ENCODE measurements around the gene MBOAT2. TPM values are rescaled to one million over a fixed set of nuclear protein-coding genes. Genes with fewer than 3 reads are reported as not detected.
"Not testable (repeated sequence)": the region's sequence is repeated elsewhere in the genome, so short reads cannot be mapped to it uniquely, and the experiment has no call there.

MBOAT2 gene
- total and polyA plus RNA-seq, 4 donors: 0.57 to 65.5 (median 3.2) TPM

DNA sequence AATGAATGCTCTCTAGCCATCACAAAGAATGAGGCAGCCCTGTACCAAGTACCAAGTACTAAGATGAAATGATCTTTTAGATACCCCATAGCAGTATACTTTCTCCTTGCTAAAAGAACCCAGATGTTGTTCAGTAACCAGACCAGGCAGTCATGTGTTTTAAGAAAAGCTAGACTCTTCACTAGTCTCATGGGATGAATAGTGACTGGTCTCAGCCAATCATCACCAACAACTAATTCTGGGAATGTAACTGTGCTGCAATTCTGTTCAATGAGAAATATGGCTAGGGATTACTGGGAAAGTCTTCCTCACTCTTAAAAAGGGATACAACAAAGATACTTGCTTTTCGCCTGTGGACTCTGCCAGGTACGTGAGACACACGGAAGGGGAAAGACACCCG is 29.5 kb downstream of the MBOAT2 start (continued):
- TF ChIP-seq RAD21 (IDR thresholded peaks at IDR 0.05): no peak

DNA sequence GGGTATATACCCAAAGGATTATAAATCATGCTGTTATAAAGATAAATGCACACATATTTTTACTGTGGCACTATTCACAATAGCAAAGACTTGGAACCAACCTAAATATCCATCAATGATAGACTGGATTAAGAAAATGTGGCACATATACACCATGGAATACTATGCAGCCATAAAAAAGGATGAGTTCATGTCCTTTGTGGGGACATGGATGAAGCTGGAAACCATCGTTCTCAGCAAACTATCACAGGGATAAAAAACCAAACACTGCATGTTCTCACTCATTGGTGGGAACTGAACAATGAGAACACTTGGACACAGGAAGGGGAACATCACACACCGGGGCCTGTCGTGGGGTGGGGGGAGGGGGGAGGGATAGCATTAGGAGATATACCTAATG is 30.5 kb downstream of the MBOAT2 start:
- WGBS: 88% methylated on average over 3 of the region's 3 CpGs

DNA sequence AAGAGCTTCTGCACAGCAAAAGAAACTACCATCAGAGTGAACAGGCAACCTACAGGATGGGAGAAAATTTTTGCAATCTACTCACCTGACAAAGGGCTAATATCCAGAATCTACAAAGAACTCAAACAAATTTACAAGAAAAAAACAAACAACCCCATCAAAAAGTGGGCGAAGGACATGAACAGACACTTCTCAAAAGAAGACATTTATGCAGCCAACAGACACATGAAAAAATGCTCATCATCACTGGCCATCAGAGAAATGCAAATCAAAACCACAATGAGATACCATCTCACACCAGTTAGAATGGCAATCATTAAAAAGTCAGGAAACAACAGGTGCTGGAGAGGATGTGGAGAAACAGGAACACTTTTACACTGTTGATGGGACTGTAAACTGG is 30.9 kb downstream of the MBOAT2 start:
- not testable (repeated sequence) for H3K36me3 ChIP-seq (ENCODE audit: control insufficient read depth in 4 of 4, insufficient read depth in 3 of 4, low read depth in 1 of 4, low read length in 3 of 4); H3K4me1 ChIP-seq (ENCODE audit: control insufficient read depth in 4 of 4, insufficient read depth in 4 of 4, low read length in 3 of 4); H3K4me3 ChIP-seq (ENCODE audit: low read depth in 1 of 3, low read length in 3 of 3); H3K9me3 ChIP-seq (ENCODE audit: control insufficient read depth in 4 of 4, low read length in 3 of 4); H3K27me3 ChIP-seq (ENCODE audit: control insufficient read depth in 4 of 4, insufficient read depth in 4 of 4, low read length in 3 of 4); H3K27ac ChIP-seq (ENCODE audit: low read depth in 1 of 2, low read length in 2 of 2); H3K9ac ChIP-seq (ENCODE audit: low read depth in 1 of 2, low read length in 2 of 2); DNase-seq (ENCODE audit: low spot score)
- no CpG with 5 or more reads among the region's 1 CpG for WGBS

More for the DNA sequence above, 30.5 kb downstream of the MBOAT2 start:
- not testable (repeated sequence) for H3K27ac ChIP-seq (ENCODE audit: low read depth in 1 of 2, low read length in 2 of 2); H3K9me3 ChIP-seq (ENCODE audit: control insufficient read depth in 4 of 4, low read length in 3 of 4); H3K4me1 ChIP-seq (ENCODE audit: control insufficient read depth in 4 of 4, insufficient read depth in 4 of 4, low read length in 3 of 4); H3K27me3 ChIP-seq (ENCODE audit: control insufficient read depth in 4 of 4, insufficient read depth in 4 of 4, low read length in 3 of 4); DNase-seq (ENCODE audit: low spot score); H3K9ac ChIP-seq (ENCODE audit: low read depth in 1 of 2, low read length in 2 of 2); H3K4me3 ChIP-seq (ENCODE audit: low read depth in 1 of 3, low read length in 3 of 3); H3K36me3 ChIP-seq (ENCODE audit: control insufficient read depth in 4 of 4, insufficient read depth in 3 of 4, low read depth in 1 of 4, low read length in 3 of 4)

DNA sequence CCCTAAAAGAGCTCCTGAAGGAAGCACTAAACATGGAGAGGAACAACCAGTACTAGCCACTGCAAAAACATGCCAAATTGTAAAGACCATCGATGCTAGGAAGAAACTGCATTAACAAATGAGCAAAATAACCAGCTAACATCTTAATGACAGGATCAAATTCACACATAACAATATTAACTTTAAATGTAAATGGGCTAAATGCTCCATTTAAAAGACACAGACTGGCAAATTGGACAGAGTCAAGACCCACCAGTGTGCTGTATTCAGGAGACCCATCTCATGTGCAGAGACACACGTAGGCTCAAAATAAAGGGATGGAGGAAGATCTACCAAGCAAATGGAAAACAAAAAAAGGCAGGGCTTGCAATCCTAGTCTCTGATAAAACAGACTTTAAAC is 34.1 kb downstream of the MBOAT2 start:
- H3K27ac ChIP-seq (ENCODE audit: low read depth in 1 of 2, low read length in 2 of 2); DNase-seq (ENCODE audit: low spot score); H3K4me1 ChIP-seq (ENCODE audit: control insufficient read depth in 4 of 4, insufficient read depth in 4 of 4, low read length in 3 of 4); H3K9me3 ChIP-seq (ENCODE audit: control insufficient read depth in 4 of 4, low read length in 3 of 4); H3K36me3 ChIP-seq (ENCODE audit: control insufficient read depth in 4 of 4, insufficient read depth in 3 of 4, low read depth in 1 of 4, low read length in 3 of 4); H3K9ac ChIP-seq (ENCODE audit: low read depth in 1 of 2, low read length in 2 of 2); H3K27me3 ChIP-seq (ENCODE audit: control insufficient read depth in 4 of 4, insufficient read depth in 4 of 4, low read length in 3 of 4); H3K4me3 ChIP-seq (ENCODE audit: low read depth in 1 of 3, low read length in 3 of 3): not testable (repeated sequence)
- whole genome bisulfite sequencing: 82% methylated on average over 2 of the region's 2 CpGs

DNA sequence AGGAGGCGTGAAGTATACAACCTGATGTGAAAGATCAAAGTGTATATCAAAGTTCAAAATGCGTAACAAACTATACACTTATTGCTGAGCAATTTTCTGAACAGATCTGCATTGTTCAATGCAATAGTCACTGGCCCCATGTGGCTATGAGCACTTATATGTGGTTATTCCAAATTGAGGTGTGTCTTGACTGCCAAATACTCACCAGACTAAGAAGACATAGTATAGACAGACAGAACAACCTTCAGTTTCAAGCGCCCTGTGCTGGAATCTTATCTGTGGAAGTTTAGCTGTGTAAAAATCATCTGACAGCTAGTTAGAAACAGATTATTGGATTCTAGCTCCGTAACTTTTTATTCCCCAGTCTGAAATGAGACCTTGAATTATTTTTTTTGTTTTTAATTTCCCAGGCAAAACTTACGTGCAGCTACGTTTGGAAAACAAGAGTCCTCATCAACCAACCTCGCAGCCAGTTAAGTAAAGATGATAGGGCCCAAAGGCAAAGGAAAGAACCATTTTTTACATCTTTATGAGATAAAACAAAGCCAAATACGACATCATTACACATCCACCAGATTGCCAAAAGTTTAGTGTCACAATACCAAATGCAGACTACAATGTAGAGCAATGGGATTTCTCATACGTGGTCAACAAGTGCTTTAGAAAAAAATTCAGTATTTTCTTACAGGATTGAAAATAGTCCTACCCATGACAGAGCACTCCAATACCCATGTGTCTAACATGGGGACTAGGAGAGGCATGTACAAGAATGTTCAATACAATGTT is 37.2 kb downstream of the MBOAT2 start:
- Histone ChIP-seq H3K27me3 (ENCODE audit: control insufficient read depth in 4 of 4, insufficient read depth in 4 of 4, low read length in 3 of 4) (no peaks in the 10 kb centered on the region), H3K4me1 (ENCODE audit: control insufficient read depth in 4 of 4, insufficient read depth in 4 of 4, low read length in 3 of 4) (no peaks in the 10 kb centered on the region), H3K9ac (ENCODE audit: low read depth in 1 of 2, low read length in 2 of 2) (no peak overlapping the region), H3K27ac (ENCODE audit: low read depth in 1 of 2, low read length in 2 of 2) (no peak overlapping the region), H3K4me3 (ENCODE audit: low read depth in 1 of 3, low read length in 3 of 3) (no peak overlapping the region), H3K9me3 (ENCODE audit: control insufficient read depth in 4 of 4, low read length in 3 of 4) (no peaks in the 10 kb centered on the region), H3K36me3 (ENCODE audit: control insufficient read depth in 4 of 4, insufficient read depth in 3 of 4, low read depth in 1 of 4, low read length in 3 of 4) (no peaks in the 10 kb centered on the region)
- 73% methylated on average over 9 of the region's 9 CpGs for WGBS
- no peak for DNase-seq (ENCODE audit: low spot score)
- TF ChIP-seq, protein P1, sequence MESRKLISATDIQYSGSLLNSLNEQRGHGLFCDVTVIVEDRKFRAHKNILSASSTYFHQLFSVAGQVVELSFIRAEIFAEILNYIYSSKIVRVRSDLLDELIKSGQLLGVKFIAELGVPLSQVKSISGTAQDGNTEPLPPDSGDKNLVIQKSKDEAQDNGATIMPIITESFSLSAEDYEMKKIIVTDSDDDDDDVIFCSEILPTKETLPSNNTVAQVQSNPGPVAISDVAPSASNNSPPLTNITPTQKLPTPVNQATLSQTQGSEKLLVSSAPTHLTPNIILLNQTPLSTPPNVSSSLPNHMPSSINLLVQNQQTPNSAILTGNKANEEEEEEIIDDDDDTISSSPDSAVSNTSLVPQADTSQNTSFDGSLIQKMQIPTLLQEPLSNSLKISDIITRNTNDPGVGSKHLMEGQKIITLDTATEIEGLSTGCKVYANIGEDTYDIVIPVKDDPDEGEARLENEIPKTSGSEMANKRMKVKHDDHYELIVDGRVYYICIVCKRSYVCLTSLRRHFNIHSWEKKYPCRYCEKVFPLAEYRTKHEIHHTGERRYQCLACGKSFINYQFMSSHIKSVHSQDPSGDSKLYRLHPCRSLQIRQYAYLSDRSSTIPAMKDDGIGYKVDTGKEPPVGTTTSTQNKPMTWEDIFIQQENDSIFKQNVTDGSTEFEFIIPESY (IDR thresholded peaks at IDR 0.05): no peak
- no peak for TF ChIP-seq NR2F2 (IDR thresholded peaks at IDR 0.05)
